ENCODE data around the gene WNT16. TPM values are rescaled to one million over a fixed set of nuclear protein-coding genes. Genes with fewer than 3 reads are reported as not detected.

Gene WNT16
- total RNA-seq, 1 donor from 2014 or later, result not detected

DNA sequence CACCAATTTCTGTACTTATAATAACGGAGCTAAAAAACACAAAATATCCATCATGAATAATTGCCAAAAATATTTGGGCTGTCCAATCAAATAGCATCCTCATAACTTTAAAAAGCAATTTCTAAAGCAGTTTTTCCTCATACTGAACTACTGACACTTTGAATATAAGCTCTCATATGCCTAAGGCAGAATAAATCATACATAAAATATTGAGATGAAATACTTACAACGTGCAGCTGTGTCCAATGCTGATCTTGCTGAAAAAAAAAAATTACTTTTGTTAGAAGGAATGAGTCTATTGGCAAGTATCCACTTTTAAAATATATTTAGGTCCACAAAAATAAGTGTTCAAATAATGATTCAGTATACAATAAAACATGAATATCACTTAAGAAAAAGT lies 43.1 kb downstream of the WNT16 start:
- Histone ChIP-seq H3K9me3 (no peaks in the 10 kb centered on the region), H3K4me1 (no peaks in the 10 kb centered on the region), H3K4me3 (no peak overlapping the region), H3K27ac (no peak overlapping the region), H3K36me3 (peaks cover 3 to 28% of the 10 kb centered on the region in 2 donors), H3K27me3 (no peaks in the 10 kb centered on the region)
- intact Hi-C loops (cut with DNase I), result no loop called here
- TF ChIP-seq, protein P1, sequence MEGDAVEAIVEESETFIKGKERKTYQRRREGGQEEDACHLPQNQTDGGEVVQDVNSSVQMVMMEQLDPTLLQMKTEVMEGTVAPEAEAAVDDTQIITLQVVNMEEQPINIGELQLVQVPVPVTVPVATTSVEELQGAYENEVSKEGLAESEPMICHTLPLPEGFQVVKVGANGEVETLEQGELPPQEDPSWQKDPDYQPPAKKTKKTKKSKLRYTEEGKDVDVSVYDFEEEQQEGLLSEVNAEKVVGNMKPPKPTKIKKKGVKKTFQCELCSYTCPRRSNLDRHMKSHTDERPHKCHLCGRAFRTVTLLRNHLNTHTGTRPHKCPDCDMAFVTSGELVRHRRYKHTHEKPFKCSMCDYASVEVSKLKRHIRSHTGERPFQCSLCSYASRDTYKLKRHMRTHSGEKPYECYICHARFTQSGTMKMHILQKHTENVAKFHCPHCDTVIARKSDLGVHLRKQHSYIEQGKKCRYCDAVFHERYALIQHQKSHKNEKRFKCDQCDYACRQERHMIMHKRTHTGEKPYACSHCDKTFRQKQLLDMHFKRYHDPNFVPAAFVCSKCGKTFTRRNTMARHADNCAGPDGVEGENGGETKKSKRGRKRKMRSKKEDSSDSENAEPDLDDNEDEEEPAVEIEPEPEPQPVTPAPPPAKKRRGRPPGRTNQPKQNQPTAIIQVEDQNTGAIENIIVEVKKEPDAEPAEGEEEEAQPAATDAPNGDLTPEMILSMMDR (IDR thresholded peaks at IDR 0.05), result no peak
- DNase-seq (ENCODE audit: low spot score in 2 of 2), result no peak

DNA sequence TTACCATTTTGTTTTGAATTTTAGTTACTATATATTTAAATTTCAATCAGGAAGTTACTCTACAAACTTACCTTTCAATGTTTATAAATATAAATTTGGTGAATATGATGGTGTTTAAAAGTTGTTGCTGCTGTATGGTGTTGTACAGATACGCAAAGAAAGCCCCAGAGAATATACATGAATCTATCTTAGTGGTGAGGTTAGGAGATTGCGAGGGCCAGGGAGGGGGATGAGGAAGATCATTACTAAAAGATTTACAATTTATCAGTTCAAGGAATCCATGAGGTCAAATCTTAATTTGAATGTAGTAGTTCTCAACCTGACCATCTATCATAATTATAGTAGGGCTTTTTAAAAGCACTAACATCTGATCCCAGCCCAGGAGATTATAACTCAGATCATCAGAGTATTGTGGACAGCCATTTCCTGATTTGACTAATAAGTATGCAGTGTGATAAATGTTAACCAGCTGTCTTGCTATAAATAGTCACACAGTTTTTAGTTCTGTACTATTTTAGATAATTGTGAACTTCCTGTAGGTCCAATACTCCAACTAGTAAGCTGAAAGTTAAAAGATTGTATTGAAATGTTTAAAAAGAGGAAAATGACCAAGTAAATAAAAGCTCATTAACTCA lies 43.7 kb downstream of the WNT16 start:
- TF ChIP-seq, protein P1 (IDR thresholded peaks at IDR 0.05), result no peak

DNA sequence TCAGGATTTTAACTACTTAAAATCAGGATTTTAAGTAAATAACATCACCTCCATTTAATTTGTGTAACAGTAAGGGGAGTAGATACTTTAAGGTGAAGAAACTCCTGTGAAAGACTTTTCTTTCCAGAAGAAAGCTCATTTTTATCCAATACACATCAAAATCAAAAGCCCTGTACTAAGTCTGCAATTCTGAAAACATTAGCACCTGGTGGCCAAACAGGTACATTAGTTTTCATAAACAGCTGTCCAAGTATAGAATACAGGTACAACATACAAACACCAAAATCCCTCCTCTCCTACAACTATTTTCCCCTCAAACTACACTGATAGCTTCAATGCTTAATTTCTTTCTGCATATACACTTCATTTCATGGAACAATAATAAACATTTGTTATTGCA lies 44.4 kb downstream of the WNT16 start:
- peaks cover 8 to 30% of the 10 kb centered on the region in 2 donors for H3K36me3 ChIP-seq
- TF ChIP-seq, protein P1 (IDR thresholded peaks at IDR 0.05), result no peak
- no peak overlapping the region for H3K4me3 ChIP-seq
- no peaks in the 10 kb centered on the region for H3K27me3 ChIP-seq
- no peaks in the 10 kb centered on the region for H3K9me3 ChIP-seq
- H3K27ac ChIP-seq, result no peak overlapping the region
- intact Hi-C loops (cut with DNase I), result no loop called here
- DNase-seq (ENCODE audit: low spot score in 2 of 2), result no peak
- H3K4me1 ChIP-seq, result no peaks in the 10 kb centered on the region

More for the DNA sequence above, 43.7 kb downstream of the WNT16 start:
- no peak for DNase-seq (ENCODE audit: low spot score in 2 of 2)
- no peaks in the 10 kb centered on the region for H3K27me3 ChIP-seq
- intact Hi-C loops (cut with DNase I), result no loop called here
- no peak overlapping the region for H3K27ac ChIP-seq
- no peaks in the 10 kb centered on the region for H3K4me1 ChIP-seq
- H3K4me3 ChIP-seq, result no peak overlapping the region
- H3K36me3 ChIP-seq, result peaks cover 4 to 28% of the 10 kb centered on the region in 2 donors
- no peaks in the 10 kb centered on the region for H3K9me3 ChIP-seq

DNA sequence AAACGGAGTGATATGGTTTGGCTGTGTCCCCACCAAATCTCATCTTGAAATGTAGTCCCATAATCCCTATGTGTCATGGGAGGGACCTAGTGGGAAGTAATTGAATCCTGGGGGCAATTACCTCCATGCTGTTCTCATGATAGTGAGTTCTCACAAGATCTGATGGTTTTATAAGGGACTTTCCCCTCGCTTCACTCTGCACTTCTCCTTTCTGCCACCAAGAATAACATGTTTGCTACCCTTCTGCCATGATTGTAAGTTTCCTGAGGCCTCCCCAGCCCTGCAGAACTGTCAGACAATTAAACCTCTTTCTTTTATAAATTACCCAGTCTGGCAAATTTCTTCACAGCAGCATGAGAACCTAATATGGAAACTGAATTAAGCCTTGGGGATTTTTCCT lies 48.2 kb downstream of the WNT16 start:
- H3K27ac ChIP-seq, result no peak overlapping the region
- intact Hi-C loops (cut with DNase I), result no loop called here
- H3K4me1 ChIP-seq, result no peaks in the 10 kb centered on the region
- no peaks in the 10 kb centered on the region for H3K9me3 ChIP-seq
- H3K27me3 ChIP-seq, result no peaks in the 10 kb centered on the region
- TF ChIP-seq, protein P1 (IDR thresholded peaks at IDR 0.05), result no peak
- no peak overlapping the region for H3K4me3 ChIP-seq
- no peak for DNase-seq (ENCODE audit: low spot score in 2 of 2)
- peaks cover 7 to 24% of the 10 kb centered on the region in 2 donors for H3K36me3 ChIP-seq

DNA sequence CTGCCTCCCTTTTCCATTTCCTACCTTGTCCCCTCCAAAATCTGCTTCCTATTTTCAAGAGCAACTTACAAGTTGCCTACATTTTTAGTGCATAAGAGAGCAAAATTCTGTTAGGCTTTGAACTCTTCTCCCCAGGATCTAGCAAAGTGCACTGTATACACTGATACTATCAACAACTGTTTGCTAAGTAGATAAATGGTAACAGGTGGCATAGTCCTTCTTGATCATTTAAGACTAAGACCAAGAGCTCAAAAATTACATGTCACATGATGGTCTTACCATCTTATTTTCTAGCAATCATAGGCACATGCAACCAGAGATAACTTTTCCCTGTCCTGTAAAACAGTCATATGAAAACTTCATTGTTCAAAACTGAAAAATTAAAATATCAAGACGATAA lies 51.1 kb downstream of the WNT16 start:
- DNase-seq (ENCODE audit: low spot score in 2 of 2), result no peak
- Histone ChIP-seq H3K27ac (no peak overlapping the region), H3K27me3 (no peaks in the 10 kb centered on the region), H3K4me3 (no peak overlapping the region), H3K4me1 (peaks cover 0 to 12% of the 10 kb centered on the region in 2 donors), H3K36me3 (peaks cover 7 to 21% of the 10 kb centered on the region in 2 donors), H3K9me3 (no peaks in the 10 kb centered on the region)
- TF ChIP-seq, protein P1 (IDR thresholded peaks at IDR 0.05), result no peak
- intact Hi-C loops (cut with DNase I), result no loop called here

Data from ascending aorta (tissue), 2 donors.